Measurements from ENCODE around the gene NFATC3. TPM values are rescaled to one million over a fixed set of nuclear protein-coding genes. Genes with fewer than 3 reads are reported as not detected.

The NFATC3 gene
- total and polyA plus RNA-seq, 8 donors, result 5.5 to 385 (median 20.6) TPM

DNA sequence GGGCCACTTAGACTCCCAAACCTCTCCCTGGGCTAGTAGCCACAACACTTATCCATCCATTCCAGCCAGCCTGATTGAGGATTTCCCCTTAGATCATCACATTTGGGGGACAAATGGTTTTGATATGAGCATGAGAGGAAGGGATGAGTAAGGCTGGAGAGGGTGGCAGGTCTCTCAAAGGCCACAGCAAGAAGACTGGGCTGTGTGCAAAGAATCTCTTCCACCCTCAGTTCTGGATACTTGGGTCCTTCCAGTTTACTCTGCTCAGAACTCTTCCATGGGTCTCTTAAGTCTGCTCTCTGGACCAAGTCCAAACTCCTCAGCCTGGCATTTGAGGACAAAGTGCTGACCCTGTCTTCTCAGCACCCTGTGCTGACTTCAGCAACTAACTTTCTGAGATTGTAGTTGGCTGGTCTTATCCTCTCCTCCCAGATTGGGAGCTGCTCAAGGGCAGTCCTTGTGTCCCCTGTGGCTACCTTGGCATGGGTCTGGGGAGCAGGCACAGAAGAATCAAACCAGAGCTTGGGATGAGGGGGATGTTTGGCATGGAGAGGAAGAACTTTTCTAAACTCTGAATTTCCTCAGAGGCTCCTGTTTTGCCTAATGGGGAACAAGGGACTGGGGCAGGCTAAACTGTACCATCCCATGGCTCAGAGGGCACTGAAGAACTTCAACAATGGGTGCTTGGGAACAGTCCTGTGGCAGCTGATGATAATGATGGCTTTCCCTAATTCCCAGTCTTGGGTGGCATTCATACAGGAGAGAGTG is 3.1 kb upstream of the NFATC3 start:
- no peak for TF ChIP-seq EP300 (IDR thresholded peaks at IDR 0.05)
- TF ChIP-seq, protein P1, sequence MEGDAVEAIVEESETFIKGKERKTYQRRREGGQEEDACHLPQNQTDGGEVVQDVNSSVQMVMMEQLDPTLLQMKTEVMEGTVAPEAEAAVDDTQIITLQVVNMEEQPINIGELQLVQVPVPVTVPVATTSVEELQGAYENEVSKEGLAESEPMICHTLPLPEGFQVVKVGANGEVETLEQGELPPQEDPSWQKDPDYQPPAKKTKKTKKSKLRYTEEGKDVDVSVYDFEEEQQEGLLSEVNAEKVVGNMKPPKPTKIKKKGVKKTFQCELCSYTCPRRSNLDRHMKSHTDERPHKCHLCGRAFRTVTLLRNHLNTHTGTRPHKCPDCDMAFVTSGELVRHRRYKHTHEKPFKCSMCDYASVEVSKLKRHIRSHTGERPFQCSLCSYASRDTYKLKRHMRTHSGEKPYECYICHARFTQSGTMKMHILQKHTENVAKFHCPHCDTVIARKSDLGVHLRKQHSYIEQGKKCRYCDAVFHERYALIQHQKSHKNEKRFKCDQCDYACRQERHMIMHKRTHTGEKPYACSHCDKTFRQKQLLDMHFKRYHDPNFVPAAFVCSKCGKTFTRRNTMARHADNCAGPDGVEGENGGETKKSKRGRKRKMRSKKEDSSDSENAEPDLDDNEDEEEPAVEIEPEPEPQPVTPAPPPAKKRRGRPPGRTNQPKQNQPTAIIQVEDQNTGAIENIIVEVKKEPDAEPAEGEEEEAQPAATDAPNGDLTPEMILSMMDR (IDR thresholded peaks at IDR 0.05), result no peak
- peak in 1 of 3 donors; percentile 3 for TF ChIP-seq POLR2AphosphoS5 (IDR thresholded peaks at IDR 0.05)
- no peak for TF ChIP-seq POLR2A (IDR thresholded peaks at IDR 0.05)
- Histone ChIP-seq H3K27ac (peak overlapping the region in 3 of 5 donors; percentile 19 to 96 (median 25)), H3K4me3 (no peak overlapping the region), H3K4me1 (peaks cover 29 to 80% (median 51%) of the 10 kb centered on the region in 4 donors), H3K36me3 (peaks cover 0 to 25% (median 21%) of the 10 kb centered on the region in 4 donors), H3K27me3 (no peaks in the 10 kb centered on the region), H3K9me3 (no peaks in the 10 kb centered on the region)
- peak in 1 of 2 donors; percentile 48 for DNase-seq
- intact Hi-C loops (cut with DNase I; ENCODE audit: low total_unique reads), result no loop called here

DNA sequence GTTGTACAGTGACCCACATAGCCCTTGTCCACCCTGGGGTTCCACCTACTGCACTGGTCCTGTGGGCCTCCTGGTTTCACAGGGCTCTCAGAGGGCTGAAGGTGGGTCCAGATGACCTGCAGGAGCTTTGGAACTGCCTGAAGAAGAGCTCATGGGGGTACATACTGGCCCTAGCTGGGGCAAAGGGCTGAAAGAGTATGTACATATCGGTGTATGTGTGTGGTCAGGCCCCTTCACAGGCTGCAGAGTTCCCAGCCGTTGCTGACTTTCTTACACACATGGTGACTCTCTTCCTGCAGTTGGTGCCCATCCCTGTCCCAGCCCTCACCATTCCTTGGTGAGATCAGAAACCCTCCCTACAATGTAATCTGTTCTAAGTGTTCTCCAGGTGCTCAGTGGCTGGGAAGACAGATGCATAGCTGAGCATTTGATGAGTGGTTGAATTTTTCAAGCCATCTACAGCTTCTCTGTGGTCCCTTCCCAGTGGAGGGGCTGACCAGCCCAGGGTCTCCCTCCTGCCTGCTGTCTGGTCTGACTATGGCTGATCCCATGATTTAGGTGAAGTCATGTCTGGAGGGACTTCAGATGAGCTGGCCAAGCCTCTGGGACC is 2.4 kb upstream of the NFATC3 start:
- Histone ChIP-seq H3K27me3 (no peaks in the 10 kb centered on the region), H3K9me3 (no peaks in the 10 kb centered on the region), H3K27ac (peak overlapping the region in 4 of 5 donors; percentile 23 to 97 (median 96)), H3K4me3 (no peak overlapping the region), H3K4me1 (peaks cover 36 to 83% (median 55%) of the 10 kb centered on the region in 4 donors), H3K36me3 (peaks cover 0 to 18% (median 14%) of the 10 kb centered on the region in 4 donors)
- WGBS, 5 donors, result 79 to 87% (median 83%) methylated on average over 2 of the region's 2 CpGs
- TF ChIP-seq, protein P1 (IDR thresholded peaks at IDR 0.05), result no peak
- TF ChIP-seq EP300 (IDR thresholded peaks at IDR 0.05) (no peak), POLR2AphosphoS5 (IDR thresholded peaks at IDR 0.05) (no peak), POLR2A (IDR thresholded peaks at IDR 0.05) (no peak)
- no peak for DNase-seq
- intact Hi-C loops (cut with DNase I; ENCODE audit: low total_unique reads), result no loop called here

DNA sequence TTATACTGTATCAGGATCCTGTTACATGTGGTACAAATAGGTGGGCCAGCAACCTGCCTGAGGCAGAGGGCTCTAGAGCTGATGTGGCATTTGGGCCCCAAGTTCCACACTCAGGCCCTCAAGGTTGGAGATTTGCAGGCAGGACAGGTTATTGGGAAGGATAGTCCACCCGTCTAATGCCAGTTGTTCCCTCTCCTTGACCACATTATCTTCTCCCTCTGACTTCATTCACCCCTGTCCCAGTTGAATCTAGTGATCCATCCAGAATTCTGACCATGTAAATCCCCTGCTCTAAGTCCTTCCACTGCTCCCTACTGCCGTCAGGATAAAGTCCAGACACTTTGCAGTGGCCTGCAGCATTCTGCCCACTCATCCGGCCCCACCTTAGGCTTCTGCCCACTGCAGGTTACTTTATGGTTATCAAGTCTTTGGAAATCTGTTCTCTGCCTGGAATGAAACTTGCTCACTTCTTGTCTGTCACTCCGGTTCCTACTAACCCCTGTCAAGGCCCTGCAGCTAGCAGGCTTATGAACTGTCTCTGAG is 1.9 kb upstream of the NFATC3 start:
- no peak for TF ChIP-seq EP300 (IDR thresholded peaks at IDR 0.05)
- no peak for TF ChIP-seq POLR2AphosphoS5 (IDR thresholded peaks at IDR 0.05)
- TF ChIP-seq, protein P1 (IDR thresholded peaks at IDR 0.05), result no peak
- TF ChIP-seq POLR2A (IDR thresholded peaks at IDR 0.05), result no peak
- Histone ChIP-seq H3K27me3 (no peaks in the 10 kb centered on the region), H3K36me3 (peaks cover 0 to 13% (median 8%) of the 10 kb centered on the region in 4 donors), H3K4me3 (no peak overlapping the region), H3K4me1 (peaks cover 39 to 82% (median 57%) of the 10 kb centered on the region in 4 donors), H3K9me3 (no peaks in the 10 kb centered on the region), H3K27ac (peak overlapping the region; percentile 88 to 97 (median 96))
- 88 to 96% (median 91%) methylated on average over 4 of the region's 4 CpGs for WGBS, 5 donors
- no peak for DNase-seq
- intact Hi-C loops (cut with DNase I; ENCODE audit: low total_unique reads), result no loop called here

DNA sequence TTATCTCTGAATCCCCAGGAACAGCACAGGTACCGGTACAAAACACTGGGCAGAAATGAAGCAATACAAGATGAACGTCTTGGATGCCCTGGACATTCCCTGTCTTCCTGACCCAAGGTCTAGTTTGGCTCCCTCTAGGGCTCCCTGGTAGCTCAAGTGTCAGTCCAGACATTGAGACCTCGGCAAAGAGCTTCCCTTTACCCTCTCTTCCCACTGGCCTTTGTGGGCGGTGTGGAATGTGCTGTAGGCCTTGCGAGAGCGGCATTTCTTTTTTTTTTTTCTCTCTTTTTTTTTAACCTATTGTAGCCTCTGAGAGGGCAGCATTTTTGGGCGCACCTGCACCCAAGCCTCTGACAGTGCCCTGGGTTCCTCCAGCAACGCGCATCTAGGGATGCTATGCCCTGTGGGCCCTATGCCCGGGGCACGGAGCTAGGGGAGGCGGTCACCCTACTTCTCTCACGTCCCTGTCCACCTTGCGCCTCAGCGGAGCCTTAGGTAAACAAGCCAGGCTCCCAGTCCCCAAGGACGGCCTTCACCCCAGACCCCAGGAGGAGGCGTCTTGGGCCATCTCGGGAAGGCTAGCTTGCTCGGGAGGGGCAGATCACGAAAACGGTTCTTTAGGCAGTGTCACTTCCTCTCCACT is 1.2 kb upstream of the NFATC3 start:
- 30 to 40% (median 35%) methylated on average over 16 to 21 of the region's 21 CpGs for WGBS, 5 donors
- intact Hi-C loops (cut with DNase I; ENCODE audit: low total_unique reads), result no loop called here
- no peaks in the 10 kb centered on the region for H3K27me3 ChIP-seq
- H3K4me1 ChIP-seq, result peaks cover 44 to 82% (median 59%) of the 10 kb centered on the region in 4 donors
- H3K36me3 ChIP-seq, result peaks cover 0 to 6% (median 2%) of the 10 kb centered on the region in 4 donors
- H3K27ac ChIP-seq, result peak overlapping the region; percentile 88 to 97 (median 96)
- no peak for TF ChIP-seq POLR2A (IDR thresholded peaks at IDR 0.05)
- TF ChIP-seq POLR2AphosphoS5 (IDR thresholded peaks at IDR 0.05), result no peak
- TF ChIP-seq, protein P1 (IDR thresholded peaks at IDR 0.05), result no peak
- TF ChIP-seq EP300 (IDR thresholded peaks at IDR 0.05), result no peak
- no peaks in the 10 kb centered on the region for H3K9me3 ChIP-seq
- H3K4me3 ChIP-seq, result peak overlapping the region; percentile 81 to 94 (median 84)
- DNase-seq, result peak in 1 of 2 donors; percentile 52
